Measurements from ENCODE around the gene TECR. TPM values are rescaled to one million over a fixed set of nuclear protein-coding genes. Genes with fewer than 3 reads are reported as not detected.

Gene TECR, protein sequence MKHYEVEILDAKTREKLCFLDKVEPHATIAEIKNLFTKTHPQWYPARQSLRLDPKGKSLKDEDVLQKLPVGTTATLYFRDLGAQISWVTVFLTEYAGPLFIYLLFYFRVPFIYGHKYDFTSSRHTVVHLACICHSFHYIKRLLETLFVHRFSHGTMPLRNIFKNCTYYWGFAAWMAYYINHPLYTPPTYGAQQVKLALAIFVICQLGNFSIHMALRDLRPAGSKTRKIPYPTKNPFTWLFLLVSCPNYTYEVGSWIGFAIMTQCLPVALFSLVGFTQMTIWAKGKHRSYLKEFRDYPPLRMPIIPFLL
- 51.3 and 61.5 TPM in 2 replicates for total RNA-seq

GRCh38 chr19:14529254-14530004 lies at the start of gene TECR:
TECR (plus strand) TSS chr19:14529594; CDS start chr19:14529697, 103 bp downstream.

GRCh38 chr19:14496029-14496833 lies 33.2 kb upstream of the TECR start, which contains the start of gene GIPC1:
GIPC1 (minus strand) TSS chr19:14496127; CDS start chr19:14482976, 13,151 bp downstream.

DNA sequence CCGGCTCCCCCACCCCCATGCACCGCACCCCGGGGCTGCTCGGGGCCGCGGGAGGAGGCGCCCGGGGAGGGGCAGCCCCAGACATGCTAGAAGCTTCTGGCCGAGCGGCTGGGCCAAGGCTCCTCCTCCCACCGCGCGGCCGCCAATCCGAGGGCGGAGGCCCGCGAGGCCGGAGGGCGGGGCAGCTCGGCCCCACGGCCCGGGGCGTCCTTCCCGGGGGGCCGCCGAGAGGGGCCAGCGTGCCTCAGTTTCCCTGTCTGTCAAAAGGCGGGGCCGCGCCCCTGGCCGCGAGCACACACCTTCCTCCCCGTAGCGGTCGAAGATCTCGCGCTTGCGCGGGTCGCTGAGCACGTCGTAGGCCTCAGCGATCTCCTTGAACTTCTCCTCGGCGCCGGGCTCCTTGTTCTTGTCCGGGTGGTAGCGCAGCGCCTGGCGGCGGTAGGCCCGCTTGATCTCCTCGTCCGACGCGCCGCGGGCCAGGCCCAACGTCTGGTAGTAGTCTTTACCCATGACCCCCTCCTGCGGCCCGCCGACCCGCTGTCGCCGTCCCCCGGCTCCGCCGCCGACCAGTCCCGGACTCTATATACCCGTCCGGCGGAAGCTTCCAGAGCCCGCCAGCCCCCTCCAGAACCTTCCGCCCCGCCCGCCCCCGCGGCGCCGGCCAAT lies 11.4 kb upstream of the TECR start, which contains the start of gene DNAJB1:
DNAJB1 (minus strand) TSS at position 558 of the 666 bp plus-strand sequence; CDS start at position 510, 48 bp downstream.

GRCh38 chr19:14571695-14572490 lies 42.5 kb downstream of the TECR start, which contains the start of gene NDUFB7:
NDUFB7 (minus strand) TSS chr19:14572066; CDS start chr19:14572000, 66 bp downstream.

GRCh38 chr19:14582894-14583340 lies 53.5 kb downstream of the TECR start, which contains the start of gene CLEC17A:
CLEC17A (plus strand) TSS chr19:14583084; CDS start chr19:14583161, 77 bp downstream.

Other genes with a start within 250 kb of the TECR start
- gene ADGRE5, start 148.2 kb upstream of the TECR start, total RNA-seq, result 10.0 and 12.9 TPM in 2 replicates
- gene DDX39A, start 110.3 kb upstream of the TECR start, total RNA-seq, result 28.9 and 55.7 TPM in 2 replicates
- 97.4 and 115 TPM in 2 replicates for gene PKN1, start 96.3 kb upstream of the TECR start, total RNA-seq
- gene PTGER1, start 54.2 kb upstream of the TECR start, total RNA-seq, result 3.0 and 8.2 TPM in 2 replicates
- 91.2 and 144 TPM in 2 replicates for gene GIPC1, start 33.5 kb upstream of the TECR start, total RNA-seq
- 90.6 and 96.5 TPM in 2 replicates for gene DNAJB1, start 11.2 kb upstream of the TECR start, total RNA-seq
- 282 and 361 TPM in 2 replicates for gene NDUFB7, start 42.5 kb downstream of the TECR start, total RNA-seq
- not detected in 2 replicates for gene CLEC17A, start 53.5 kb downstream of the TECR start, total RNA-seq
- not detected in 2 replicates for gene ADGRE3, start 145.2 kb downstream of the TECR start, total RNA-seq
- gene ZNF333, start 160.5 kb downstream of the TECR start, total RNA-seq, result 10.9 and 17.6 TPM in 2 replicates
- 0.09 and 0.93 TPM in 2 replicates for gene ADGRE2, start 249.0 kb downstream of the TECR start, total RNA-seq